Right cardiac atrium (tissue), 5 donors: ENCODE data around the gene ATP1B1. TPM values are rescaled to one million over a fixed set of nuclear protein-coding genes. Genes with fewer than 3 reads are reported as not detected.

ENCODE experiments used
- ATAC-seq, 2 donors: fragments of 200-7000 bp; cut with Tn5 transposase; one replicate each; pipeline versions ENCODE4 v1.8.0 to v1.9.1; 2020; ENCODE audit warnings: moderate library complexity in 2 of 2, mild to moderate bottlenecking in 1 of 2
- DNase-seq, 3 donors: peaks; one replicate each; pipeline ENCODE4 v3.0.0-alpha.2; 2020
- H3K27ac ChIP-seq: one replicate; pipeline ENCODE4 v1.5.1; 2013; ENCODE audit warnings: mild to moderate bottlenecking, low read length, control low read depth, moderate library complexity
- H3K27me3 ChIP-seq: one replicate; pipeline ENCODE4 v1.6.1; 2013; ENCODE audit not compliant: control insufficient read depth, insufficient read depth
- H3K4me1 ChIP-seq: one replicate; pipeline ENCODE4 v1.6.1; 2013; ENCODE audit warnings: low read length; ENCODE audit not compliant: control insufficient read depth, insufficient read depth
- H3K4me3 ChIP-seq: one replicate; pipeline ENCODE4 v1.5.1; 2013; ENCODE audit warnings: low read length, control low read depth
- H3K9me3 ChIP-seq: one replicate; pipeline ENCODE4 v1.6.1; 2013; ENCODE audit warnings: low read length; ENCODE audit not compliant: control insufficient read depth
- WGBS: extraction: QIAGEN DNeasy Blood & Tissue Kit; methylation state at CpG from one replicate; pipeline ENCODE4 v1.1.7; 2013; 5-methylcytosine and 5-hydroxymethylcytosine counted together
- intact Hi-C, 4 donors: fragments of 100-400 bp; cut with DNase I; formaldehyde crosslinking; loops; one replicate each; pipeline versions ENCODE4 v1.11.0 to v1.14.0; 2022 to 2023
- long read RNA-seq, 4 donors: library from polyadenylated mRNA; unstranded; transcript quantifications; one replicate each; pipeline ENCODE4 v2.0.0, GENCODE V29; 2020 to 2021
- polyA plus RNA-seq: library from polyadenylated mRNA; stranded (reverse); fragments of 200-250 nt; gene quantifications from one replicate; pipeline ENCODE4 v1.2.3, GENCODE V29; 2013
- total RNA-seq, 4 donors: library from RNA; stranded (reverse); fragmentation: NEBNext Ultra II Directional; extraction: Animal tissue kit (Norgen Biotek cat#: 25700); gene quantifications; one replicate each; pipeline ENCODE4 v1.2.1, GENCODE V29; 2021
- donor health status: healthy with polysubstance abuse.
- donor health status: DM: no; HTN: yes; CAD: no.
- donor health status: DM: no; HTN: no; CAD: no.
- donor health status: DM: no; HTN: yes; CAD: no; lungs with severe emphysema.
- donor health status: DM: yes; HTN: yes; CAD: no.

The ATP1B1 gene
- total RNA-seq, result 100 to 1,000 TPM; 222 to 294 (median 268) TPM
- polyA plus RNA-seq, result 189 TPM
- long read RNA-seq, donor 1, transcript ATP1B1-201 (6 exons, 1,883 nt), result major isoform, 351 of 376 reads
- long read RNA-seq, donor 1, partial matches to known transcripts, result 15 of 376 reads
- long read RNA-seq, donor 1, other reads (novel, unspliced or antisense), result 10 of 376 reads
- long read RNA-seq, donor 2, transcript ATP1B1-201 (6 exons, 1,883 nt), result major isoform, 119 of 125 reads
- long read RNA-seq, donor 2, partial matches to known transcripts, result 5 of 125 reads
- long read RNA-seq, donor 2, other reads (novel, unspliced or antisense), result 1 of 125 reads
- long read RNA-seq, donor 3, transcript ATP1B1-201 (6 exons, 1,883 nt), result major isoform, 434 of 491 reads
- long read RNA-seq, donor 3, partial matches to known transcripts, result 36 of 491 reads
- long read RNA-seq, donor 3, other reads (novel, unspliced or antisense), result 21 of 491 reads
- long read RNA-seq, donor 4, transcript ATP1B1-201 (6 exons, 1,883 nt), result major isoform, 83 of 89 reads
- long read RNA-seq, donor 4, partial matches to known transcripts, result 0 of 89 reads
- long read RNA-seq, donor 4, other reads (novel, unspliced or antisense), result 6 of 89 reads

DNA sequence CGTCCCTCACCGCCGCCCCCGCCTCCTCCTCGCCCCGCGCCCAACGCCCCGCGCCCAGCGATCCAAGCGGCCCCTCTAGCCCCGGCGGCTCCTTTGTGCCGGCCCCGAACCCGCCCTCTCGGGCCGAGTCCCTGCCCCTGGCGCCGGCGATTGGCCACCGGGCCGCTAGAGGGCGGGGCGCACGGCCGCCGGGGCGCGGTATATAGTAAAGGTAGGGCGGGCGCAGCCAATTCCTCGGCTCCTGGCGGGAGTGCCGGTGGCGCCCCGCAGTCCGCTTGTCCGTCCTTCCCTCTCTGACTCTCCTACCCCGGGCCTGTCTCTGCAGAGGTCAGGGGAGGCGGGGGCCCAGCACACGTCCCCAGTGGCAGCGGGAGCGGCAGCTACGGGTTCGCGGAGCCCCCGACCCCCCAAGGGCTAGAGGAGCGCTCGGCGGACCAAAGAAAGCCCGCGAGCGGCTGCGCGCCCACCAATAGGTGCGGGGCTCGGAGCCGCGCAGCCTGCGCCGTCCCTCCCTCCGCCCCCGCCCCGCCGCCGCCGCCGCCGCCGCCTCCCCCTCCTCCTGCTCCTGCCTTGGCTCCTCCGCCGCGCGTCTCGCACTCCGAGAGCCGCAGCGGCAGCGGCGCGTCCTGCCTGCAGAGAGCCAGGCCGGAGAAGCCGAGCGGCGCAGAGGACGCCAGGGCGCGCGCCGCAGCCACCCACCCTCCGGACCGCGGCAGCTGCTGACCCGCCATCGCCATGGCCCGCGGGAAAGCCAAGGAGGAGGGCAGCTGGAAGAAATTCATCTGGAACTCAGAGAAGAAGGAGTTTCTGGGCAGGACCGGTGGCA lies at the start of gene ATP1B1:
Gene ATP1B1, plus strand, starts transcription at position 596 of the 826 bp plus-strand sequence. Its CDS starts 140 bp downstream, at position 736.
- intact Hi-C loops, result loop anchor here in 2 of 4 donors (10.0 kb wide), 2 partner anchors 232 to 372 kb away; no protein-coding TSS in a partner anchor
- peak; percentile 89 to 96 (median 95) for DNase-seq
- peaks cover 9% of the 10 kb centered on the region for H3K4me1 ChIP-seq

DNA sequence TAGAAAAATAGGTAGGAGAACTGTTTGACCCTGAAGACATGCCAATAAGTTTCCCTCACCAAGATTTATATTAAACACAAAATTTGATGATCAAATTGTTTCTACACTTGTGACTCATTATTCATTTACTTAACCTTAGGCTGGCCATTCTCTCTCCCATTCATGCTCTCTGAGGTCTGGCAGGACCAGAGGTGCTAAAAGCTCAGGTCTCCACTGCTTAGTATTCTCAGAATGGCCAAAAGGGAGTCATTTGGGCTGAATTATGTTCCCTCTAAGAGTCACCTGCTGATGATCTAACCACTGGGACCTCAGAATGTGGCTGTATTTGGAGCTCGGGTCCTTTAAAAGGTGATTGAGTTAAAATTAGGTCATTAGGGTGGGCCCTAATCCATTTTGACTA lies 47.1 kb upstream of the ATP1B1 start:
- Histone ChIP-seq H3K27ac (no peak overlapping the region), H3K27me3 (no peaks in the 10 kb centered on the region), H3K9me3 (peaks cover 2% of the 10 kb centered on the region), H3K4me3 (no peak overlapping the region), H3K4me1 (peaks cover 5% of the 10 kb centered on the region)
- DNase-seq, result no peak
- 84% methylated on average over 1 of the region's 1 CpG for WGBS
- intact Hi-C loops, result no loop called here
- ATAC-seq, result no peak

More for the DNA sequence above, at the start of gene ATP1B1:
- peak; percentile 88 to 92 for ATAC-seq
- Histone ChIP-seq H3K27me3 (no peaks in the 10 kb centered on the region), H3K4me3 (peak within 1 kb of the TSS; percentile 90), H3K27ac (peak within 1 kb of the TSS; percentile 87), H3K9me3 (no peaks in the 10 kb centered on the region)
- WGBS, result under 1% methylated on average over 95 of the region's 100 CpGs

DNA sequence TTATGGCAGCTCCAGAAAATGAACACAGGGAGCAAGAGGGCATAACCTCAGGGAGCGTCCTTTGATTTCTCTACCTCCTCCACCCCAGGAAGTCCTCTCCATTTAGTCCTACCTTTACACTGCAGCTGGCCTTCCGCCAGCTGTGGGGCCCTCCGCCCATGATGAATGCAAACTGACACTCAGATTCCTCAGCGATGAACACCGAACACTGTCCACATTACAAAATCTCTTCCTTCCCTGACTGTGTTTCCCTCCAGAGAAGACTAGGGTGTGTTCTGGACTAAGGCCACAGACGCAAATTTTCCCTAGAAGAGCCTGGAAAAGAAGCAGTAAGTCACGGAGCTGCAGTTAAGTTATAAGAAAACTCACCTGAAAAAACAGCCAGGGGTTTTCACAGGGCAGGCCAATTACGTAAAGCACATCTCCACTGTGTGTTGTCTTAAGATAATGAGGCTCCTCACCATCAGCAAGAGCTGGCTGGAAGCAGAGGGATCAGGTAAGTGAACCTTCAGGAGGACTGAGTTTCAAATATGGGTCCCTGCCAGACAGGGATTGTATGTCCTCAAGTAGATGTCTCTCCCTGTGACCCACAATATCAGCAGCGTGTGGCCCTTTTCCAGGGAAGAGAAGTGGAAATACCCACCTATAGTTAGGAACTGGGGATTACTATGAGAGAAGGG lies 46.3 kb upstream of the ATP1B1 start:
- H3K27ac ChIP-seq, result no peak overlapping the region
- peak; percentile 66 to 73 for ATAC-seq
- no peak for DNase-seq
- WGBS, result 70% methylated on average over 9 of the region's 9 CpGs
- H3K9me3 ChIP-seq, result peaks cover 2% of the 10 kb centered on the region
- H3K4me3 ChIP-seq, result no peak overlapping the region
- peaks cover 5% of the 10 kb centered on the region for H3K4me1 ChIP-seq
- no peaks in the 10 kb centered on the region for H3K27me3 ChIP-seq
- intact Hi-C loops, result no loop called here

DNA sequence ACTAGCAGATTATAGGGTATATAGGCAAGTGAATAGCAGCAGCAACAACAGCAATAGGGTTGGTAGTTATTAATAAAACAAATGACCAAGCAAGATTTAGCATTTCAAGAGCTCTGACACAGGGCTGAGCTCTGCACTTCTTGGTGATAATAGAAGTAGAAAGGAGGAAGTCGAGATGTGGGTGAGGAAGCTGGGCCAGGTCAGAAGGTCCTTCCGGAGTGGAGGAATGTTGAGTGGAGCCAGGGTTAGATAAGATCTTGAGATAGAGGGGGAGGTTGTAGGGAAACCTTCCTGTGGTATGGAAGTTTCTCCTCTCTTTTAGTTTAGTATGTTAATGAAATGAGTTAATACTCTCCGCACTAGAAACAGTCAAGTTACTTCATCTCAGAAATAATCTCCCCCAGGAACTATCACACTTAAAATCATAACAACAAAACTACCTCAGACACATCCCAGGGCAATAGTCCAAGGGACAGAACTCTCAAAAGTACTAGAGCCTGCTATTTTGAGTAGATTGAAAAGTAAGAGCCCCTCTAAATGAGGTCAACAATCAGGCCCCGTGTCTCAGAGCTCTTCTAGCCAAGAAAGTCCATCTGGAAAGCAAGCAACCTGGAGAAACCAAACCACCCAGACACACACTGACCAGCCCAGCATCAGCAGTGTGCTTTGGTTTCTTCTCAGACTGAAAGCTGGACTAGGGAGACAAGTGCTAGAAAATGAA lies 45.4 kb upstream of the ATP1B1 start:
- Histone ChIP-seq H3K4me3 (no peak overlapping the region), H3K9me3 (peaks cover 2% of the 10 kb centered on the region), H3K27me3 (no peaks in the 10 kb centered on the region), H3K27ac (no peak overlapping the region), H3K4me1 (peaks cover 5% of the 10 kb centered on the region)
- WGBS, result 35% methylated on average over 4 of the region's 4 CpGs
- peak; percentile 75 to 77 for ATAC-seq
- DNase-seq, result no peak
- intact Hi-C loops, result no loop called here

DNA sequence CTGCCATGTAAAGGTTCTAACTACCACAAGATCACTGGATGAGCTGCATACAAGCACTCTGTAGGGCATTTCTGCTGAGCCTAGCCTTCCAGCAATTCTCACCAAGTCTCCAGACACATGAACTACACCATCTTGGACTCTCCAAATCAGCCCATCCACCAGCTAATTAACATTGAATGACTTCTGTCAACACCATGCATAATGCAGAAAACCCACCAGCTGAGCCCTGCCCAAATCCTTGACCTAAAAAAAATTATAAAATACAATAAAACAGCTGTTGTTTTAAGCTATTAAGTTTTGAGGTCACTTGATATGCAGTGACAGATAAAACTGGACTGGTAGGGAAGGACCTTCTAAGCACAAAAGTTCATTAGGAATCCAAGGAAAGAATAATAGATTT lies 44.3 kb upstream of the ATP1B1 start:
- no peak overlapping the region for H3K4me3 ChIP-seq
- no peak overlapping the region for H3K27ac ChIP-seq
- H3K9me3 ChIP-seq, result peaks cover 2% of the 10 kb centered on the region
- ATAC-seq (no peak), DNase-seq (no peak)
- peaks cover 5% of the 10 kb centered on the region for H3K4me1 ChIP-seq
- no peaks in the 10 kb centered on the region for H3K27me3 ChIP-seq
- intact Hi-C loops, result no loop called here

DNA sequence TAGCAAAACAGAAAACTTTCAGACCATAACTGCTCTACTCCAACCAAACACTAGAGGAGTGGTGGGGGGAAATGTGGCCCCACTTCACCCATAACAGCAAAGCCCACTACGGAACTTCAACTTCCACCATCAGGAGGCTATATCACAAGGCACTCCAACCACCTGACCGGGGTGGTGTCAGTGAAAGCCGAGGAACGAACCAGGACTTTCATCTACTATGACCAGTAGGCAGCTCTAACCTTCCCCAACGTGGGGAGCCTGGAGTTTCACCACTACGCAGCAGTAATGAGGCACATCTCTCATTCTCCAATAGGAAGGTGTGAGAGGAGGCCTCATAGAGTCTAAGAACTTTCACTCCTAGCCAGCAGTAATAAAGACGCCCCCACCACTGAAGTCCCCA lies 42.4 kb upstream of the ATP1B1 start:
- DNase-seq, result no peak
- Histone ChIP-seq H3K9me3 (peaks cover 2% of the 10 kb centered on the region), H3K4me3 (no peak overlapping the region), H3K27me3 (no peaks in the 10 kb centered on the region), H3K27ac (no peak overlapping the region), H3K4me1 (peaks cover 5% of the 10 kb centered on the region)
- intact Hi-C loops, result no loop called here
- no peak for ATAC-seq
- WGBS, result 87% methylated on average over 7 of the region's 7 CpGs

DNA sequence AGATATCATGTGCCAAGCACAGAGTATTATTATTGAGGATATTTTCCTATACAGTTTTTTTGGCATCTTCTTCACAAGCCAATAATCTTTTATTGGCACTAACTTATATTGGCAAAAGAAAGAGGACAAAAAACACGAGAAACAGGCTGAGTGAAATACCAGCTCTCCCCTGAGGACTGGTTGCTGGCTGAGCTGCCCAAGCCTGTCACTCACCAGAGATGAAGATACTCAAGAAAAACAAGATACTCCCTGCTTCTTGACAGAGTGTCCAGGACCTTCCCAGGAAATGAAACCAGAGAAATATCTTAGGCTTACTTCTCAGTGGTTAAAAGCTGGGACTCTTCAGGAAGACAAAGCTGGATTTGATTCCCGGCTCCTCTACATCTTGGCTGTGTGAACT lies 35.9 kb upstream of the ATP1B1 start:
- no peaks in the 10 kb centered on the region for H3K27me3 ChIP-seq
- intact Hi-C loops, result no loop called here
- WGBS, result 39% methylated on average over 2 of the region's 2 CpGs
- no peaks in the 10 kb centered on the region for H3K4me1 ChIP-seq
- DNase-seq (peak in 2 of 3 donors; percentile 81 to 84), ATAC-seq (peak; percentile 90 to 93)
- no peaks in the 10 kb centered on the region for H3K9me3 ChIP-seq
- H3K27ac ChIP-seq, result no peak overlapping the region
- H3K4me3 ChIP-seq, result no peak overlapping the region

DNA sequence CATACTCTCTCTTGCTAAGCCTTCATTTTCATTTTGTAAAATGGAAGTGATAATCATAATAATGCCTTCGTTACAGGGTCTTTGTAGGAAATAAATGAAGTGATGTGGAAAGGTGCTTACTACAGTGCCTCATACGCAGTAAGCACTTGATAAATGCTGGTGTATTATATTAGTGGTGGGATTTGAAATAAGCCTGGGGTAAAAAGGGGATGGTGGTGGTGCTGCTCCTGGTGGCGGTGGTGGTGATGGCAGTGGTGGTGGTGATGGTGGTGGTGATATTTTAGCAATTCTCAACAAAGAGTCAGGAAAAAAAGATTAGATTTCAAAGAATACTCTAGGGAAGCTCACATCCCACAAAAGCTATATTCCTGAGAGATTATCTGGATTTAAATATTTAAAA lies 35.5 kb upstream of the ATP1B1 start:
- intact Hi-C loops, result no loop called here
- ATAC-seq, result no peak
- WGBS, result 72% methylated on average over 3 of the region's 3 CpGs

DNA sequence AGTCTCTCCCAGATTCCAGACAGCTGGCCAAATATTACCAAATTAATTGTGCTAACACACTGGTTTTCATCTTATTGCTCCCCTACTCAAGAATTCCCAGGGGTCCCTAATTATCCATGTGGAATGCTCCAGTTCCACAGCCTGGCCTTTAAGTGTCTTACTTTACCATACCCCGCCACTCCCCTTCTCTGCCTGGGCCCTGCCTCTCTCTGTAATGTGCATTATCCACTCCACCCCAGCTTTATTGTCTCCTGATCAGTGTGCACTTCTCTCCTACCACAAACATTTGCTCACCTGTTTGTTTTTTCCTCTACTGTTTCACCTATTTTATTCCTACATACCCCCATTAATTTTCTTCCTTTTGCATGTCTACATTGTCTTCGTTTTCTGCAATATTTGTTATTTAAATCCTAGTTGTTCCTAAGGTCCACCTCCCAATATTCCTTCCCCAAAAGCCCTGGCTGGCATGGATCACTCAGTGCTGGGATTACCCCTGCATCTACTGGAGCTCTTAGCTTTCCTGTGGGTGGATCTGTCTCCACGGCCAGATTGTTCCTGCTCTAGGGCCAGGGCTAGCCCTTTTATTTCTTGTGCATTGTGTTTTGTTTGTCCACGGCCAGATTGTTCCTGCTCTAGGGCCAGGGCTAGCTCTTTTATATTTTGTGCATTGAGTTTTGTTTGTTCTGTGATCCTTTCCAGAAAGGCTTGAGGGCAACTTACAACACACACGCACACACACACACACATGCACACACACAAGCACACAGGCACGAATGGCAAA lies 33.4 kb upstream of the ATP1B1 start:
- DNase-seq (no peak), ATAC-seq (peak in 1 of 2 donors; percentile 63)
- Histone ChIP-seq H3K4me1 (no peaks in the 10 kb centered on the region), H3K27ac (no peak overlapping the region), H3K27me3 (no peaks in the 10 kb centered on the region), H3K9me3 (no peaks in the 10 kb centered on the region), H3K4me3 (no peak overlapping the region)
- intact Hi-C loops, result no loop called here
- 74% methylated on average over 6 of the region's 6 CpGs for WGBS

More for the DNA sequence above, 35.5 kb upstream of the ATP1B1 start:
- H3K27ac ChIP-seq, result no peak overlapping the region
- H3K4me3 ChIP-seq, result no peak overlapping the region
- H3K9me3 ChIP-seq, result no peaks in the 10 kb centered on the region
- no peaks in the 10 kb centered on the region for H3K27me3 ChIP-seq
- no peaks in the 10 kb centered on the region for H3K4me1 ChIP-seq
- DNase-seq, result no peak
